PFSK-1 (cell line): Measurements from ENCODE around the gene PPM1L.

ENCODE experiments used
- FOXP2 ChIP-seq: optimal IDR thresholded peaks from 2 replicates; pipeline ENCODE3; 2011; ENCODE audit warnings: borderline replicate concordance, control low read depth, inconsistent platforms; ENCODE audit not compliant: insufficient read depth; ENCODE audit errors: extremely low read length, extremely low read depth
- POLR2AphosphoS5 ChIP-seq: IDR thresholded peaks from 2 replicates; pipeline ENCODE4 v1.6.1; 2012; ENCODE audit warnings: low read depth, mild to moderate bottlenecking, control low read depth, low read length, moderate library complexity
- REST ChIP-seq, 2 experiments: IDR thresholded peaks; 2 replicates each; pipeline versions ENCODE4 v1.6.1 to v1.8.0; 2011 to 2012; ENCODE audit warnings: low read depth in 2 of 2, low read length in 2 of 2, control low read depth in 1 of 2, inconsistent platforms in 1 of 2, mild to moderate bottlenecking in 1 of 2, moderate library complexity in 1 of 2; ENCODE audit not compliant: insufficient read depth in 1 of 2
- SIN3A ChIP-seq: IDR thresholded peaks from 2 replicates; pipeline ENCODE4 v1.6.1; 2012; ENCODE audit warnings: mild to moderate bottlenecking, low read length, moderate library complexity, borderline replicate concordance; ENCODE audit not compliant: insufficient read depth
- TAF1 ChIP-seq: IDR thresholded peaks from 2 replicates; pipeline ENCODE4 v1.6.1; 2012; ENCODE audit warnings: low read length, control low read depth, borderline replicate concordance; ENCODE audit not compliant: insufficient read depth

Gene PPM1L

GRCh38 chr3:161051856-161052255 lies 295.8 kb downstream of the PPM1L start:
- TF ChIP-seq SIN3A (no peak), FOXP2 (no peak), TAF1 (no peak), POLR2AphosphoS5 (no peak), REST (IDR thresholded peaks at IDR 0.05; ENCODE audit: insufficient read depth in 1 of 2, low read depth in 2 of 2, low read length in 2 of 2) (no peak)

GRCh38 chr3:161054860-161055604 lies 299.0 kb downstream of the PPM1L start:
- no peak for TF ChIP-seq POLR2AphosphoS5
- TF ChIP-seq FOXP2 = no peak
- TF ChIP-seq REST (IDR thresholded peaks at IDR 0.05; ENCODE audit: insufficient read depth in 1 of 2, low read depth in 2 of 2, low read length in 2 of 2) = no peak
- TF ChIP-seq TAF1 = no peak
- no peak for TF ChIP-seq SIN3A

GRCh38 chr3:161064413-161064812 lies 308.4 kb downstream of the PPM1L start:
- TF ChIP-seq REST (IDR thresholded peaks at IDR 0.05; ENCODE audit: insufficient read depth in 1 of 2, low read depth in 2 of 2, low read length in 2 of 2) (no peak), FOXP2 (no peak), POLR2AphosphoS5 (no peak), SIN3A (no peak), TAF1 (no peak)

GRCh38 chr3:161066930-161067329 lies 310.9 kb downstream of the PPM1L start:
- TF ChIP-seq TAF1 (no peak), SIN3A (no peak), FOXP2 (no peak), REST (IDR thresholded peaks at IDR 0.05; ENCODE audit: insufficient read depth in 1 of 2, low read depth in 2 of 2, low read length in 2 of 2) (no peak), POLR2AphosphoS5 (no peak)
